HepG2 (cell line): ENCODE measurements around the gene R3HDM1. TPM values are rescaled to one million over a fixed set of nuclear protein-coding genes. Genes with fewer than 3 reads are reported as not detected.

ENCODE experiments used
- BORCS8-MEF2B ChIP-seq: sonication (generic); formaldehyde crosslinking; IDR thresholded peaks from 2 replicates; pipeline ENCODE4 v1.8.0; 2022; ENCODE audit warnings: mild to moderate bottlenecking, missing genetic modification reagents
- CSRNP1 ChIP-seq: sonication (generic); formaldehyde crosslinking; IDR thresholded peaks from 2 replicates; pipeline ENCODE4 v1.8.1; 2023; ENCODE audit warnings: mild to moderate bottlenecking, missing genetic modification reagents
- DDIT3 ChIP-seq: sonication (generic); formaldehyde crosslinking; IDR thresholded peaks from 2 replicates; pipeline ENCODE4 v1.4.0; 2020; ENCODE audit warnings: mild to moderate bottlenecking, missing genetic modification reagents
- E2F5 ChIP-seq: sonication (generic); formaldehyde crosslinking; conservative IDR thresholded peaks from 2 replicates; pipeline ENCODE4 v1.4.0; 2020; ENCODE audit warnings: missing genetic modification reagents
- EP300 ChIP-seq, 3 experiments: sonication (generic) in 1 of 3; formaldehyde crosslinking in 1 of 3; IDR thresholded peaks; 2 replicates each; pipeline versions ENCODE4 v1.5.1 to v1.6.1; 2011 to 2020; ENCODE audit warnings: low read depth in 2 of 3, low read length in 2 of 3, borderline replicate concordance in 1 of 3, improper control_type of control experiment in 1 of 3, mild to moderate bottlenecking in 1 of 3, missing genetic modification reagents in 1 of 3, moderate library complexity in 1 of 3
- FOXP4 ChIP-seq: sonication (generic); formaldehyde crosslinking; IDR thresholded peaks from 2 replicates; pipeline ENCODE4 v1.4.0; 2020; ENCODE audit warnings: missing genetic modification reagents
- HCFC1 ChIP-seq: fragments of 150-350 bp; IDR thresholded peaks from 2 replicates; pipeline ENCODE4 v1.6.1; 2014; ENCODE audit warnings: low read depth, low read length
- IKZF4 ChIP-seq: sonication (generic); formaldehyde crosslinking; IDR thresholded peaks from 2 replicates; pipeline ENCODE4 v1.5.1; 2020; ENCODE audit warnings: borderline replicate concordance, mild to moderate bottlenecking, low read depth, missing genetic modification reagents; ENCODE audit errors: not compliant biosample characterization
- IRF2 ChIP-seq: IDR thresholded peaks from 2 replicates; pipeline ENCODE4 v1.6.1; 2018; ENCODE audit warnings: missing genetic modification reagents, missing compliant biosample characterization
- NR2C2 ChIP-seq: sonication (generic); formaldehyde crosslinking; IDR thresholded peaks from 2 replicates; pipeline ENCODE4 v1.4.0; 2020; ENCODE audit warnings: missing genetic modification reagents, mild to moderate bottlenecking, moderate library complexity, borderline replicate concordance
- RFX1 ChIP-seq: fragments of 450-650 bp; IDR thresholded peaks from 2 replicates; pipeline ENCODE4 v1.6.1; 2017
- SALL1 ChIP-seq: sonication (generic); formaldehyde crosslinking; IDR thresholded peaks from 2 replicates; pipeline ENCODE4 v1.8.0; 2022; ENCODE audit warnings: mild to moderate bottlenecking, missing genetic modification reagents
- SIN3B ChIP-seq: fragments of 150-350 bp; IDR thresholded peaks from 2 replicates; pipeline ENCODE4 v1.6.1; 2014; ENCODE audit warnings: low read length
- SPEN ChIP-seq: sonication (generic); formaldehyde crosslinking; IDR thresholded peaks from 2 replicates; pipeline ENCODE4 v1.5.1; 2020; ENCODE audit warnings: low read depth, mild to moderate bottlenecking, missing genetic modification reagents
- SRSF4 ChIP-seq: fragments of 200-400 bp; formaldehyde crosslinking; IDR thresholded peaks from one replicate; pipeline ENCODE4 v1.6.1; 2018; ENCODE audit warnings: mild to moderate bottlenecking, low read depth, low read length, moderate library complexity; ENCODE audit not compliant: poor library complexity, severe bottlenecking
- TRIM24 ChIP-seq: sonication (generic); formaldehyde crosslinking; IDR thresholded peaks from 2 replicates; pipeline ENCODE4 v1.8.0; 2022; ENCODE audit warnings: mild to moderate bottlenecking, missing genetic modification reagents
- XBP1 ChIP-seq: sonication (generic); formaldehyde crosslinking; IDR thresholded peaks from 2 replicates; pipeline ENCODE4 v1.5.0; 2020; ENCODE audit warnings: missing genetic modification reagents
- ZC3H13 ChIP-seq: sonication (generic); formaldehyde crosslinking; IDR thresholded peaks from 2 replicates; pipeline ENCODE4 v1.8.1; 2023; ENCODE audit warnings: mild to moderate bottlenecking, missing genetic modification reagents, moderate library complexity
- ZNF121 ChIP-seq: sonication (generic); formaldehyde crosslinking; IDR thresholded peaks from 2 replicates; pipeline ENCODE4 v1.5.0; 2020; ENCODE audit warnings: mild to moderate bottlenecking, missing genetic modification reagents
- ZNF124 ChIP-seq: sonication (generic); formaldehyde crosslinking; IDR thresholded peaks from 2 replicates; pipeline ENCODE4 v1.4.0; 2020; ENCODE audit warnings: missing genetic modification reagents
- ZNF589 ChIP-seq: sonication (generic); formaldehyde crosslinking; conservative IDR thresholded peaks from 2 replicates; pipeline ENCODE4 v1.8.0; 2022; ENCODE audit warnings: mild to moderate bottlenecking, moderate library complexity, missing genetic modification reagents
- ZNF7 ChIP-seq: IDR thresholded peaks from 2 replicates; pipeline ENCODE4 v1.6.1; 2016; ENCODE audit warnings: missing biosample characterization, missing genetic modification reagents
- ZNF776 ChIP-seq: sonication (generic); formaldehyde crosslinking; IDR thresholded peaks from 2 replicates; pipeline ENCODE4 v1.4.0; 2020; ENCODE audit warnings: mild to moderate bottlenecking, missing genetic modification reagents
- ZNF878 ChIP-seq: sonication (generic); formaldehyde crosslinking; IDR thresholded peaks from 2 replicates; pipeline ENCODE4 v1.8.1; 2023; ENCODE audit warnings: mild to moderate bottlenecking, missing genetic modification reagents, moderate library complexity
- ZSCAN12 ChIP-seq: sonication (generic); formaldehyde crosslinking; IDR thresholded peaks from 2 replicates; pipeline ENCODE4 v1.9.0; 2021; ENCODE audit warnings: mild to moderate bottlenecking, missing genetic modification reagents
- polyA plus RNA-seq, 8 experiments: library from polyadenylated mRNA; depleted of rRNA in 3 of 8; stranded (reverse) in 7 of 8; unstranded in 1 of 8; fragments of >200 nt; fragmentation: Illumina TruSeq in 4 of 8; extraction: Trizol in 4 of 8; gene quantifications; 2 replicates each; pipeline versions ENCODE4 v1.2.1 to v1.2.3, GENCODE V29; 2011 to 2016; ENCODE audit warnings: low read depth in 4 of 8, missing spikeins in 1 of 8, mixed read lengths in 1 of 8; ENCODE audit not compliant: insufficient read depth in 1 of 8
- total RNA-seq, 5 experiments: library from RNA; depleted of rRNA; stranded (reverse); fragments of >200 nt; fragmentation: Illumina TruSeq; extraction: Trizol; gene quantifications; 2 replicates each; pipeline ENCODE4 v1.2.3, GENCODE V29; 2016; ENCODE audit warnings: low read depth in 1 of 5

The R3HDM1 gene
- total and polyA plus RNA-seq, 2 of the 13 experiments (the other 11 are each of a cell fraction or from before 2014, with no cell fraction given): 15.7 to 54.3 TPM

- TF ChIP-seq FOXP4 (CRISPR knock-in tag): peak; percentile 23; the same call in 1 of the 2 replicates
- TF ChIP-seq ZSCAN12 (CRISPR knock-in tag): 0 out of 2 replicates have a peak, but pooled peaks have one; percentile 32
- TF ChIP-seq IRF2 (CRISPR knock-in tag): no peak
- peak; percentile 58; the same call in 1 of the 2 replicates for TF ChIP-seq BORCS8-MEF2B (CRISPR knock-in tag)
- peak; percentile 76; the same call in 1 of the 2 replicates for TF ChIP-seq CSRNP1 (CRISPR knock-in tag)
- TF ChIP-seq E2F5: no peak; the same call in 1 of the 2 replicates
- peak; percentile 32; the same call in 1 of the 2 replicates for TF ChIP-seq ZNF124
- no peak for TF ChIP-seq DDIT3 (CRISPR knock-in tag)
- no peak for TF ChIP-seq NR2C2 (CRISPR knock-in tag)
- no peak for TF ChIP-seq XBP1
- TF ChIP-seq ZC3H13 (CRISPR knock-in tag): no peak
- peak; percentile 91 for TF ChIP-seq ZNF121 (CRISPR knock-in tag)
- TF ChIP-seq ZNF589 (CRISPR knock-in tag): no peak
- TF ChIP-seq SIN3B: 0 out of 2 replicates have a peak, but pooled peaks have one; percentile 12
- TF ChIP-seq IKZF4 (CRISPR knock-in tag): peak; percentile 46
- TF ChIP-seq ZNF7 (CRISPR knock-in tag): no peak
- no peak; the same call in 1 of the 2 replicates for TF ChIP-seq HCFC1
- peak; percentile 96; the same call in 1 of the 2 replicates for TF ChIP-seq ZNF776 (CRISPR knock-in tag)
- TF ChIP-seq SPEN: peak; percentile 83
- TF ChIP-seq SRSF4: no peak
- no peak for TF ChIP-seq RFX1
- TF ChIP-seq SALL1 (CRISPR knock-in tag): peak; percentile 79; the same call in 1 of the 2 replicates
- no peak for TF ChIP-seq ZNF878 (CRISPR knock-in tag)
- TF ChIP-seq EP300 (IDR thresholded peaks at IDR 0.05; ENCODE audit: low read depth in 2 of 2, low read length in 2 of 2): no peak
- no peak; the same call in 1 of the 2 replicates for TF ChIP-seq EP300 (CRISPR knock-in tag; IDR thresholded peaks at IDR 0.05; ENCODE audit: borderline replicate concordance)
- TF ChIP-seq TRIM24 (CRISPR knock-in tag): no peak
Measured at GRCh38 chr2:135531231-135532197, at the start of gene R3HDM1 (continued).
